Measurements from ENCODE around the gene PTPRN2. TPM values are rescaled to one million over a fixed set of nuclear protein-coding genes. Genes with fewer than 3 reads are reported as not detected.

PTPRN2 gene
- total RNA-seq, 1 experiment from 2014 or later = 0.16 TPM

DNA sequence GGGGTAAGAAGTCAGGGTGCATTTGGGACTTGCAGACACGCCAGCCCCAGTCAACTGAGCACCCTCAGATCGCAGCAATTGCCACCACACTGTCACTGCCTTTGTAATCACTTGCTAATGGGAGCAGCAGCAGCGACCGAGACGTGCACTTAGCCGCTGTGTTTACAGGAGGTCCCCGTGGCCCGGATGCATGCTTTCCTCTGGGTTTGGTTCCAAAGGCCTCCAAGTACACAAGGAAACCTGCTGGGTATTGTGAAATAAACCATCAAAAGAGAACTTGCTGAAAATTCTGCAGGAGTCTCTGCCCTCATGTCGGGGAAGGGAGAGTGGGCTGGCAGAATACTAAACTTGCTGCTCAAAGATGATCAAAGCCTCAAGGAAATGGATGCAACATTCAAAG, 909.1 kb downstream of the PTPRN2 start:
- no peak for DNase-seq (ENCODE audit: low read depth, low spot score)
- in situ Hi-C loops (cut with HindIII; ENCODE audit: low pct_unique_long_range_greater_than_20kb, low sequenced_read_pairs) = no loop called here

DNA sequence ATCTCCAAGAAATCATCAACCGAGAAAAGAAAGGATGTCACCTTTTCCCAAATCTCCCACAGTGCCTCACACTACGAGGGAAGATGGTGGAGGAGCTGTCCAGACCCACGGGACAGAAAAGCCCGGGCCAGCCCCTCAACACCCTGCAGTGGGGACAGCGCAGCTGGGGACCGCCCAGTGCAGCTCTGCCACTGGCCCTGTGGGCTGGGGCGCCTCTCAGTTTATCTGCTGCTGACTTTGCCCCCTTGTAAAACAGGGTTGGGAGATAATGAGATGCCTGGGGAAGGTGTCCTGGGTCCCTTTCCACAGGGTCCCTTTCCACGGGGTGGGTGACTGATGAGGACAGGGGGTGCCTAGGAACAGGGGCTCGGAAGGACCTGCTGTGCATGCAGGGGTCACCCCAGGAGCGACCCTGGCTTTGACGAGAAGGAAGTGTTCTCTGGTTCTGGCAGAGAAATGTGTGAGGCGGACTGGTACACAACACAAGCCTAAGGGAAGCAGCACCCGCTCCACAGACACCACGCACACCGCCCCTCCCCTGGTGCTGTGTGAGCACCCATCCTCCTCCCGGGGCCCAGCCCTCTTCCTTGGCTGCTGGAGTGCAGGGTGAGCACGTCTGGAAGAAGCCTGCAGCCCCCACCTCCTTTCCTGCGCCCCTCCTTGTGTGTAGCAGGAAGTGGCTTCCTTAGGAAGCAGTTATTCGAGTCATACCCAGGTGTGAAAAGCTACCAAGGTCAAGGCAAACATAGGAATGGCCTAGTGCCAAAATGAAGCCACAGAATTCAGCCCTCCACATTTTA, 911.0 kb downstream of the PTPRN2 start:
- no peak for DNase-seq (ENCODE audit: low read depth, low spot score)
- in situ Hi-C loops (cut with HindIII; ENCODE audit: low pct_unique_long_range_greater_than_20kb, low sequenced_read_pairs) = no loop called here

DNA sequence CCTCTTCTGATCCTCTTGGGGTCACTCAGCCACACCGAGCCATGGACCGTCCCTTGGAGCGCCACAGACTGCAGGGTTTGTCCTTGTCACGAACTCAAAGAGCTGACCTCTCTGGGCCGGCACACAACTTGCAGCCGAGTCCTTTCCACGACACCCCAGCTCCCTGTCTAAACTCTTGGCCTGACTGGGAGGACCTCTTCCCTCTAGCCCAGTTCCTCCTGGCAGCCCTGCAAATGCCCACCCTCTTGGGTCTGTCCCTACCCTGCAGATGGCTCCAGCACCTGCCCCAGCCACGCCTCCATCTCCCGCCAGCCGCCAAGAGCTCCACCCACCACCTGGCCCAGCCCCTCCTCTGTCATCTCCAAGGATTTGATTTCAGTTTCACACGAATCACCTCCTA, 911.6 kb downstream of the PTPRN2 start:
- no peak for DNase-seq (ENCODE audit: low read depth, low spot score)
- in situ Hi-C loops (cut with HindIII; ENCODE audit: low pct_unique_long_range_greater_than_20kb, low sequenced_read_pairs) = no loop called here

DNA sequence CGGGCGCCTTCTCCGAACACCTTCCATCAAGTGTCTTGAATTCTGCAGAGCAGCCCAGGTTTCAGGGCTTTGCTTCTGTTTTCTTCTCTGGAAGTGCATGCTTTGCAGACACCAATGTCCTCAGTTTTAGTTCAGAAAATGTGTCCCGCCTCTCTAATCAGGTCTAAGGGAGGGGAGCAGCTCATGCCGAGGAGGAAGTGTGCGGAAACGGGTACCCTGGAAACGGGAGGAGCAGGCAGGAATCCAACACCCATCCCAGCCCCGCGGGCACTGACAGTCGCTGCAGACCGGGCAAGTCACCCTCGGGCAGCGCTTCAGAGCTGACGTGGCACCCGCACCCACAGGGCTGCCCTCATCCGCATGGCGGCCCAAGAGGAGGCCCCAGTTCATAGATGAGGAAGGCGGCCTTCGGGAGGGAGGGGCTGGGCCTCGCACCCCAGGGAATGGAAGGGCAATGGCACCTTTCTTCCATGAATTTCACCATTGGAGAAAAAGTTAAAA, 912.1 kb downstream of the PTPRN2 start:
- in situ Hi-C loops (cut with HindIII; ENCODE audit: low pct_unique_long_range_greater_than_20kb, low sequenced_read_pairs) = no loop called here

DNA sequence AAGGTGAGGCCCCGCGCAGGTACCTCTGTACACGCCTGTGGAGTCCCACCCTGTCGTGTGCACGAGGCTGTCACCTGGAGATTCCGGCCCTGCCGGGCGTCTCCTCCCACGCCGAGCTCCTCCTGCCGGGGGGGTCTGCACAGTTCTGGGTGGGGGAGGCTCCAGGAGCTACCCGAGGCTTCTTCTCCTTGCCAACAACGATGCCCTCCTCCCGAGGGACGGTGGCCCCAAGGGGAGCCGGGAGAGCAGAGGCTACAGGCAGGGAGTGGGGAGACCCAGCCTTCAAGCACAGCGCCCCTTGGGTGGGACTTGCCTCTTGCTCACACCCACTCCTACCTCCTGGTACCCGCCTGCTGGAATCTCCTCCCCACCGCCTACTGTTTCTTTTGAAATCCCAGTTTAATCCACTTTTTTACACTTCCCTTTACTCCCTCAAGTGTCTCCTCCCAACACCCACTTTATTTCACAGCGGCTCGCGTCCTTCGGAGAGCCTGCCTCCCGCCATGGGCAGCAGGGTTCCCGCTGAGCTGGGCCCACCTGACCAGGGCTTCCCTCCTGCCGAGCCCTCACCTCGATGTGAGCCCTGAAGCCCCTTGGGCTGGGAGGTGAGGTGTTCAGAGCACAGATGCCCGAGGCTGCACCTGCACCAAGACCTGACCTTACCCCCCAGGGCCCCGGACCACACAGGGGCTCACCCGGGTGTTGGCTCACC, 912.8 kb downstream of the PTPRN2 start:
- in situ Hi-C loops (cut with HindIII; ENCODE audit: low pct_unique_long_range_greater_than_20kb, low sequenced_read_pairs) = no loop called here
- DNase-seq (ENCODE audit: low read depth, low spot score) = no peak

More for the DNA sequence above, 912.1 kb downstream of the PTPRN2 start:
- DNase-seq (ENCODE audit: low read depth, low spot score) = no peak

DNA sequence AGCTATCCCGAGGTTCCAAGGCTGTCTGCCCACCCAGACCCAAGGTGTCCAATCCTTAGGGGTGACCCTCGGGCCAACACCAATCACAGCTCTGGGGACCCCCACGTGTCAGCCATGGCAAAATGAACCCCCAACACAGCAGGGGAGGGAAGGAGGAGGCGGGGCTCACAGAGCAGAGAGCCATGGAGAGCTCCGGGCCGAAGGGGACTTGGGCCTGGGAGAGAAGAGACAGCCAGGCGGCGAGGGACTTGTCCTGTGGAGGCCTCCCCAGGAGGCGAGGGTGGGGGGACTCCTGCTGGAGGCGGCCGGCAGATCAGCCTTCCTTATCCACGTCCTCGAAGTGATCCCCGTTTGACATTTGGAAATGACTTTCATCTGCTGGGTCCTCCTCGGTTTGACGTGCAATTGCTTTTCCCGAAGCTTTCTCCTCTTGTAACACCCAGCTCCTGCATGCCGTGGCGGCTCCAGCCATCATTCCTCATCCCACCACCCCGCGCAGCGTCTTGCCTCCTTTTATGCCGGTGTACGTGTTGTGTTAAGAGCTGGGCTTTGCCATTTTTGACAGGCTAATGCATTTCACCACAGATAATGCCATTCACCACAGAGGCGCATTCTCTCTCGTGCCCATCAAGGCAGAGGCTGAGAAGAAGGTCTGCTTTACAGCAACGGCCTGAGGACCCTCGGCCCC, 913.5 kb downstream of the PTPRN2 start:
- no peak for DNase-seq (ENCODE audit: low read depth, low spot score)
- in situ Hi-C loops (cut with HindIII; ENCODE audit: low pct_unique_long_range_greater_than_20kb, low sequenced_read_pairs) = no loop called here

DNA sequence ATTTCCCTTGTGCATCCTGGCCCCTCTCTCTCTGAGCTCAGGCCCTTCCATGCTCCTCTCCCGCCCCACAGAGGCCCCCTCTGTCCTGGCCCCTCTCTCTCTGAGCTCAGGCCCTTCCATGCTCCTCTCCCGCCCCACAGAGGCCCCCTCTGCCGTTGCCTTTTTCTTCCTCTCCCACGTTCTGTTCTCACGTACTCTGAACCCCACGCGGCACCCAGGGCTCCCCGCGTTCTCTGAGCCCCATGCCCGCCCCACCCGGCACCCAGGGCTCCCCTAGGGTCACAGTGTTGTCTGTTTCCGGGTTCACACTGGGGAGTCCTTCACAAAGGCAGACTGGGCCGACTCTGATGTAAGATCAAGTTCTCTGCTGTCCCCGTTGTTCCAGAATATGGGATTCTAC, 914.0 kb downstream of the PTPRN2 start:
- no peak for DNase-seq (ENCODE audit: low read depth, low spot score)
- in situ Hi-C loops (cut with HindIII; ENCODE audit: low pct_unique_long_range_greater_than_20kb, low sequenced_read_pairs) = no loop called here

DNA sequence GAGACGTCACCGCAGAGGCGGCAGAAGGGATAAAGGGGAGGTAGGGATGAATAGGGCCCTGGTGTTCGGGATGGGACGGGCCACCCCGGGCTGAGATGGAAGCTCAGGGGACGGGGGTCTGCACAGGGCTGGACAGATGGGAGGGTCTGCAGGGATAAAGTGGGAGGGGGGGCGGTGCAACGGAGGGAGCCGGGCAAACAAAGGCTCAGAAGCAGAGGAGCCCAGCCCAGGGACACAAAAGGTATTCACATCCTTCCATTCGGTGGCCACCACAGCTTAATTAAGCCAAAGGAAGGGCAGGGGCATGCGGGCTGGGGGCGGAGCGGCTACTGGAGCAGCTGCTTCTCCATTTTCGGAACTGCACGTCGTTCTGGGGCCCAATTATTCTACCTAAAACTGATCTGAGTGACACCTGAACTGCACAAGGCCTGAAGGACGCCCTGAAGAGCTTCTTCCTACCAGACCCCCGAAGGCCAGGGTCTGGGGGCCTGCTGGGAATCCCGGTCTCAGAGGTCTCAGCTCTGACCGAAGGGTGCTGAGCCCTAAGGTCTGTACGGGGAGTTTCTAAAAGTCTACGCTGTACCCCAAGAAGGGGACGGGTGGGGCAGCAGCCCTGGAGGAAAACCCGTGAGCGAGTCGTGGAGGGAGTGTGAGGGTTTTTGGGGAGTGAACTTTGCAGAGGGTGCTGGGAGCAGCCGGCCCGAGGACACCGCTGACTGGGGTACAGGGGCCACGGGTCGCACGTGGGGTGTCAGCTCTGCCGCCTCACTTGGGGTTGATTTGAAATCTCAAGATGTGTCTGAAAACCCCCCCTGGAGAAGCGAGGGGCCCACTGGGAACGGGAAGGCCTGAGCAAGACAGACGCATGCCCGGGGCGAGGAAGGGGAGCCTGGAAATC, 916.0 kb downstream of the PTPRN2 start:
- in situ Hi-C loops (cut with HindIII; ENCODE audit: low pct_unique_long_range_greater_than_20kb, low sequenced_read_pairs) = no loop called here

DNA sequence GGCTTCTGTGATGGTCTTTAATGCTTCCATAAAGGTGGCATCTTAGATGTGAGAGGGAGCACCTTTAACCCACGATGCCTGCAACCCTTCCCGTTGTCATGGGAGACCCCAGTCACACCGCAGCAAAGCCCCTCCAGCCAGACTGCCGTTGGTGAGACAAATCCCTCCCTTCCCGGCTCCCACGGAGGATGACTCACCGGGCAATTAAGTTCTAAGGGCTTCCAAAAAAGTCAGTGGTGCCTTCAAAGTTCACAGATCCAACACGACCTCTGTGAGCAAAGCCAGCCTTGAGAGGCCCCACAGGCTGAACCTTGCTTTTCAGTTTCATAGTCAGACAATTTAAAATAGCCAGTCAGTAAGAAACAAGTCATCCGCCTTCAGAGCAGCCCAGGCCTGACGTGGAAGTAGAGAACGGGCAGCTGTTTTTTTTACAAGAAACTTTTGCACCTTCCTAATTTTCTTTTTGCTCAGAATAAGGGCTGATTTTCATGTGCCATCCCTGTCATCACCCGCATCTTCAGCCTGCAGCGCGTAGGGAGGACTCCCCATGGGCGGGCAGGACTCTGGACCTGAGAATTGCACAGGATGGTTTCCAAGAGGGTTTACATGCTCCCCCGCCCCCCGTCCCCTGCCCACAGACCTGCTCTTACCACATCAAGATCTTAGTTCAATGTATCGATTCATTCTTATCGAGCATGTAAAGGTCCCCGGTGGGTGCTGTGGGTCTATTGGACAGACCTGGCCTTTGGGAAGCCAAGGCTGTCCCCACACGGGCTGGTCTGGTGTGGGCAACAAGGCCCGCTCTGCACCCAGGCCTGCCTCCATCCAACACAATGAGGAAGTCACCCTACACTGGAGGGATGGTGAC, 916.9 kb downstream of the PTPRN2 start:
- in situ Hi-C loops (cut with HindIII; ENCODE audit: low pct_unique_long_range_greater_than_20kb, low sequenced_read_pairs) = no loop called here
- no peak for DNase-seq (ENCODE audit: low read depth, low spot score)

More for the DNA sequence above, 916.0 kb downstream of the PTPRN2 start:
- DNase-seq (ENCODE audit: low read depth, low spot score) = no peak

DNA sequence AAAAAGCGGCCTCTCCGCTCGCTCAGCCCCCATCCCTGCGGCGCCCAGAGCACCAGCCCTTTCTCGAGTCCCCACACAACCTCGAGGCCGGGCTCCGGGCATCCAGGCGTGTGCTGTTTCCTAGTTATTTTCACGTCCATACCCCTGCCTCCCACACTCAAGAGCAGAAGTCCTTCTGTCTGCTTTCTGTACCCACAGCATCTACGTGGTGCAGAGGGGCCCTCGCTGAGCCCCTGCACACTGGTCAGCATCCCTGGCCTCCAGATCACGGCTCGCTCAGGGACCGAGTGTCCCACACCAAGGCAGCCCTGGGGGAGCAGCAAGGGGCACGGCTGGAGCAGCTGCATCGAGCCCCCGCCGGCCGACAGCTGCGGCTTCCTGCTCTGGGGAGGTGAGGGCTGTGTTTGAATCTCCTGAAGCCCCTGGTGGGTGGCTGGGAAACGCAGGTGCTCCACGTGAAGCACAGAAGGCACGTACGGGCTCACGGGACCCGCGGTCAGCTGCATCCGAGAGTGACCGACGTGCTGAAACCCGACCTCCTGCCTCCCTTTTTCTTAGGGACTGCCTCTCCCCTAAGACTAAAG, 917.8 kb downstream of the PTPRN2 start:
- no peak for DNase-seq (ENCODE audit: low read depth, low spot score)
- in situ Hi-C loops (cut with HindIII; ENCODE audit: low pct_unique_long_range_greater_than_20kb, low sequenced_read_pairs) = no loop called here

DNA sequence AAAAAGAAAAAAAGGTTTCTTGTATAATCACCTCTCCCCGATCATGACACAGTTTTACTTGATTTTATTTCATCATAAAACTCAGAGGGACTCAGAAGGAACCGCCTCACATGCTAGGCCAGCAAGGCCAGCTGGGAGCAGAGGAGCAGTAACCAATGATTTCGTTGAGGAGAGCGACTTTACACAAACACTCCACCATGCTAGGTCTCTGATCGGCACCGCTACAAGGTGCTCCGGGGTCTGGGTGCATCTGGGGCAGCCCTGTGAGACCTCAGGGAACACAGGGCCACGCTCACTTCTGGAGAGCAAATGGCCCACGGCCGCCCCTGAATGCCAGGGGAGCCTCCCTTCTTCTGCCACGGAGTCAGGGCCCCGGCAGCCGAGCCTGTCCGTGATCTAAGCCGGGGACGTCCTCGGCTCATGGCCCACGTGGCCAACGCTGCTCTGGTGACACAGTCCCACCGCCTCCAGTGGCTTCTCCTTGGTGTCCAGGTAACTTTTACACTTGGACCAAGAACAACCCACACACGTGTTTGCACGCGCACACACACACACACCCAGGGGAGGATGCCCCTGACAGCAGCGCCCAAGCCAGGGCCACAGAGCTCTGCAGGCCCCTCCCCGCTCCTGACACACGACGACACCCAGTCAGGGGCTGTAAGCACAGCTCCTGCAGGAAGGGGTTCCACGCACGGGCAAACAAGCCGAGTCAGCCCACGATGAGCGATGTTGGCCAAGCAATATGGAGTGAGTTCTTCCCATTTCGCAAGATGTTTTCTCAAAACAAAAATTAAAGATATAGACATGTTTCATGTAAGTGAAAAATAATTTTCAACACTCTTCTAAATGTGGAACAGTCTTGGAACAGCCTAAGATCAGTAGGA, 918.5 kb downstream of the PTPRN2 start:
- no peak for DNase-seq (ENCODE audit: low read depth, low spot score)
- in situ Hi-C loops (cut with HindIII; ENCODE audit: low pct_unique_long_range_greater_than_20kb, low sequenced_read_pairs) = no loop called here

DNA sequence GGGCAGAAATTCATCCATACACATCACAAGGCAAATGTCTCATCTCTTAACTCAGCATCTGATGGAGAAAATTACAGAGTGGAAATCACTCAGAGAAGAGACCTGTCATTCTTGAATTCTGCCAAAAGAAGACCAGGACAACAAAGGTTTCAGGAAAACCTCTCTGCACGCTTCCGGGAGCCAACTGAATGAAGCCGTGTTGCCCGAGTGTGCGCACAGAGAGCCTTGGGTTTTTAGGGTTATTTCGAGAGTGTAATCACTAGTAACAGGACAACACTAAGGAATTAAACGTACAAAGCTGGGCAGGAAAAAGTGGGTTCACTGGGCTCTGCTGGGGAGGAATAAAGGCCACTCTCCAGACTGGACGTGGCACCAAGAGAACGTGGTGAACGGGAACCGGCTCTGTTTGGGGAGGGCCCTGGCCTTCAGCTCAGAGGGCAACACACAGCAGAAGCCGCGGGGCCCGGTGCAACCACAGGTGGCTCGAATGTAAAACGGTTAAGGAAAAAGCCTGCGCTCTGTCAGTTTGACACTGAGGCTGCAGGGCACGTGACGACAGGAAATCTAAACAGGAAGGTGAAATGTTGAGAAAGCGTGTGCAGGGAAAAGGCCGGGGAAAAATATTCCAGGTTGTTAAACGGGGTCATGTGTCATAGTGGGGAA, 919.3 kb downstream of the PTPRN2 start:
- no peak for DNase-seq (ENCODE audit: low read depth, low spot score)
- in situ Hi-C loops (cut with HindIII; ENCODE audit: low pct_unique_long_range_greater_than_20kb, low sequenced_read_pairs) = no loop called here

DNA sequence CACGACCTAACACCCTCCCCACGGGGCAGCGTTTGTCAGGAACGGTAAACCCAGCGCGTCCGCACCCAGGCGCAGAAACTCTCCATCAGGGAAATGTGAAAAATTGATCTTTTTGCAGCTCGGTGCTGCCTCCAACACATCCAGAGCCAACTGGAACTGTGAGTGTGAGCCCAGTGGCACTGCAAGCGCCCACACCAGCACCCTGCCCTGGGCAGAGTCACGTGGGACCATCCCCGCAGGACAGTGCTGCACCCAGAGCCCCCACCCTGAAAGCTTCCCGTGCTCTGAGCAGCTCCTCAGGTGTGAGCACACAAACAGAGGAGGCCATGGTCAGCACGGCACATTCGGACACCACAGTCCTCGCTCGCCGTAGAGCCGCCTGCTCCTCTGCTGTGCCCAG, 919.9 kb downstream of the PTPRN2 start:
- no peak for DNase-seq (ENCODE audit: low read depth, low spot score)
- in situ Hi-C loops (cut with HindIII; ENCODE audit: low pct_unique_long_range_greater_than_20kb, low sequenced_read_pairs) = no loop called here

DNA sequence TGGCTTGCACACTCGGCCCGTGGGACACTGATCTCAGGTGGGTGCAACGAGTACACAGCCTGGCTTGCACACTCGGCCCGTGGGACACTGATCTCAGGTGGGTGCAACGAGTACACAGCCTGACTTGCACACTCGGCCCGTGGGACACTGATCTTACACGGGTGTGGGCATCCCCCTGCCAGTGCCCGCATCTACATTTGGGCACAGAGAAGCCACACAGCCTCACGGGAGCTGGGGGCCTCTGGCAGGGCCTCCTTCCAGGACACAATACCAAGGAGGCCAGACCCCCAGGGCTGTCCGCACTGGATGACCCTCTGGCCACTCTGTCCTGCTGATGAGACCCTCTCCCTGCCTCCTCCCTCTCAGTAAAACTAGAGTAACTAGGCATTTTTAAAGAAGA, 920.4 kb downstream of the PTPRN2 start:
- DNase-seq (ENCODE audit: low read depth, low spot score) = no peak
- in situ Hi-C loops (cut with HindIII; ENCODE audit: low pct_unique_long_range_greater_than_20kb, low sequenced_read_pairs) = no loop called here

DNA sequence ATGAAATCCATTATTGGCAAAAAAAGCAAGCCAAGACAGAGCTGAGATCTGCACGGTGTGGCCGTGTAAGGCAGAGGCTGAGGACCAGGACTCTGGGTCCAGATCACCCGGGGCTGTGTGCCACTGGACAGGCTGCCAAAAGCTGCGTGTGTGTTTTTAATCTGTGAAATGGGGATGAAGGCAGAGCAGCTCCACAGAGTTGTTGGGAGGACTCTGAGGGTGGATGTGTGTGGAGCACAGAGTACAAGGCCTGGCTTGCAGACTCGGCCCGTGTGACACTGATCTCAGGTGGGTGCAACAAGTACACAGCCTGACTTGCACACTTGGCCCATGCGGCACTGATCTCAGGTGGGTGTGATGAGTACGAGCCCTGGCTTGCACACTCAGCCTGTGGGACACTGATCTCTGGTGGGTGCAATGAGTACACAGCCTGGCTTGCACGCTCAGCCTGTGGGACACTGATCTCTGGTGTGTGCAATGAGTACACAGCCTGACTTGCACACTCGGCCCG, 921.0 kb downstream of the PTPRN2 start:
- in situ Hi-C loops (cut with HindIII; ENCODE audit: low pct_unique_long_range_greater_than_20kb, low sequenced_read_pairs) = no loop called here
- no peak for DNase-seq (ENCODE audit: low read depth, low spot score)

Data from SK-MEL-5 (cell line).